Measurements from ENCODE around the gene LYPD6B. TPM values are rescaled to one million over a fixed set of nuclear protein-coding genes. Genes with fewer than 3 reads are reported as not detected.

LYPD6B gene
- total RNA-seq, 1 donor from 2014 or later, result 12.3 TPM

- DNase-seq, result no peak
Measured at GRCh38 chr2:149076863-149077412, 38.4 kb downstream of the LYPD6B start.

DNA sequence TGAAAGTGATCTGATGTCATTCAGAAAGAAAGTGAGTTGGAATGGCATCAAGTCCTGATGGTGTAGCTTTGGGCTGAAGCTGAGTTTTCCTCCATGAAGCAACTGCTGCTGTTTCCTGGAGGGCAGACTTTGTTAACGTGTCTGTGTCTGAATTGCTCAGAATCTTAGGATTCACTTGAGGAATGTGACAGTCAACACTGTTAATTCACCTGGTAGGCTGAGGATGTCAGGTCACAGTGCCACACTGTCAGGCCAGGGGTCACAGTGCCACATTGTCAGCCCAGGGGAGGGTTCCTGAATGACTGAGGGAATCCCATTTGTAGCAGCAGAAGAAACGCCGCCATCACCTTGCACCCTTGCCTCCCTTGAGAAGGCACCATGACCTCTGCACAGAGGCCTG lies 39.4 kb downstream of the LYPD6B start:
- DNase-seq, result no peak

GRCh38 chr2:149080099-149080498 lies 41.6 kb downstream of the LYPD6B start:
- DNase-seq, result no peak

- DNase-seq, result no peak
Measured at GRCh38 chr2:149080971-149081370, 42.5 kb downstream of the LYPD6B start.

- DNase-seq, result no peak
Measured at GRCh38 chr2:149082079-149082478, 43.6 kb downstream of the LYPD6B start.

DNA sequence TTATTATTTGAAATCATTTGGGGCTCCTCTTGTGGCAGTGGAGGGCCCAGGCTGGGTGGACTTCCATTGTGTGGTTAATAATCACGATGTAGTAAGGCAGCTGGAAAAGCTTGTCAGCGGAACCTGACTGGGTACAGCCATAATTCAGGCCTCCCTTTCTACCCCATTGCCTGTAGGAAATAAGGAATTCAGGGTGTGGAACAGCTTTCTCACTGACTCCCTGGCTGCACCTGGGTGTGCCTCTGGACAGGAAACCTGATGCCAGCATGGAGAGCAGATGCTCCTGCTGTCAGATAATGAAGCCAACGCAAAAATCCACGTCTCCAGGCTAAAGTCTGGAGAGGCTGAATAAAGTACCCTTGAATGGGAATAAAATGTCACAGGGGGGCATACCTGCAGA lies 44.2 kb downstream of the LYPD6B start:
- DNase-seq, result no peak

DNA sequence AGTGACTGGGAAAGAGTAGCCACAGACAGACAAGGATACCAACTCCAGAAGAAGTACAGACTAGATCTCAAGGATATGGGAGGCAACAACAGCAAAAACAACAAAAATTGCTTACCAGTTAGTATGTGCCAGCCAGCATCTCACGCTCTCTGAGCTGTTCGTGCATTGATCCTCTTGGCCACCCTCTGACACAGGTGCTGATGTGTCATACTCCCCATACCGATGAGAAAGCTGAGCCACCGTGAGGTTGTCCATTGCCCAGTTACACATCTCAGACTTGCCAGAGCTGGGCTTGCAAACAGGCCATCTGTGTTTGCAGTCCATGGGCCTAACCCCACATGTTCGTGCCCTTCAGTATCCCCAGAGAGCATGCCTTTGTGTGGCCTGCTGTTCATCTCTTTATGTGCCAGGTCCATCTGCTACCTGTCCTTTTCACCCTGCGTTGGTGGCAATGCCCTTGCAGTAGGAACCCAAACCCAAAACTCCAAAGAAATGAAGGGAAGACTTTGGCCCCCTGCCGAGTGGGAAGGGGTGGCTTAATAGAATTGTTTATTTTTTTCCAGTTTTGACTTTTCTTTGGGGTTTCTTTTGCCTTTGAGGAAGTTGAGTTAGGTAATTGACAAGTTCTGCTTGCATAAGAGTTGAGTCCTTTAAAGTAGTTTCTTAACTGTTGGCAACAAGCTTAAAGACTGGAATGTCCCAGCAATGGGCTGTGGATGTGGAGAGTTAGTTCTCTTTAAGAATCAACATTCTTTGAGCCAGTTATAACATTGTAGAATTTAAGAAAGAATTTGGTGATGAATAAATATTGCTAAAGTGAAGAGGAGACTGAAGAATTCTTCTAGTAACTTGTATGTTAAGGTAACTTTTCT lies 46.7 kb downstream of the LYPD6B start:
- DNase-seq, result no peak

DNA sequence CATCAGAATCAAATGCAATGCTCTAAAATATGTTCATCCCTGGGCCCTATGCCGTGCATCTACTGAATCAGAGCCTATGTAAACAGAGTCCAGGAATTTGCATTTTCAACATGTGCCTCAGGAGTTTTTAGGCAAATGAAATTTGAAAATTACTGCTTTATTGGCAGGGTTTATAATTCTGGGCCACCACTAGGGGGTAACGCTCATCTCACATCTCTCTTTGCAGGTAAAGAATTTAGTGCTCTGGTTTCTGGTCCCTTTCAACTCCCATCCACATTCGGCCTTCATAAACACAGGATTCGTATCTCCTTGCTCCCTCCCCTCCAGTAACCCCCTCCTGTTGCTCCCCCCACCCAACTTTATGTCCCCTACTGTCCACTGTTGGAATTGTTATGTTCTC lies 49.3 kb downstream of the LYPD6B start:
- no peak for DNase-seq

GRCh38 chr2:149089068-149089467 lies 50.6 kb downstream of the LYPD6B start:
- no peak for DNase-seq

GRCh38 chr2:149090706-149091105 lies 52.2 kb downstream of the LYPD6B start:
- DNase-seq, result no peak

DNA sequence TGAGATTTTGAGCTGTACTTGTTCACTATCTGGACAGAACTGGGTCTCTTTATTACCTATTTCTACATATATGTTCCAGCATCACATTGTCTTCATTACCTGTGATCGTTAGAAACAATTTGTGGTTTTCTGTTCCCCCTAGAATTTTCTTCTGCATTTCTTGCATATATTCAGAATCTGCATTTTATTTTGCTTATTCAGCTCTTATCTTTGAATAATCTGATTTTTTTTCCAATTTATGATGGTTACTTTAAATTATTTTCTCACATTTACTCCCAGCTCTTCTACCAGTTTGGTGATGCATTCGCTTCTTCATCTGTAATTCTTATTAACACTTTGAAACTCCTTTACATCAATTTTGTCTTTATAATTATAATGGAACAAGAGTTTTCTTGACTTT lies 55.1 kb downstream of the LYPD6B start:
- DNase-seq, result no peak

GRCh38 chr2:149094217-149095015 lies 55.9 kb downstream of the LYPD6B start:
- DNase-seq, result no peak

- peak; percentile 78 for DNase-seq
Measured at GRCh38 chr2:149098701-149099100, 60.2 kb downstream of the LYPD6B start.

GRCh38 chr2:149099298-149099697 lies 60.8 kb downstream of the LYPD6B start:
- no peak for DNase-seq

DNA sequence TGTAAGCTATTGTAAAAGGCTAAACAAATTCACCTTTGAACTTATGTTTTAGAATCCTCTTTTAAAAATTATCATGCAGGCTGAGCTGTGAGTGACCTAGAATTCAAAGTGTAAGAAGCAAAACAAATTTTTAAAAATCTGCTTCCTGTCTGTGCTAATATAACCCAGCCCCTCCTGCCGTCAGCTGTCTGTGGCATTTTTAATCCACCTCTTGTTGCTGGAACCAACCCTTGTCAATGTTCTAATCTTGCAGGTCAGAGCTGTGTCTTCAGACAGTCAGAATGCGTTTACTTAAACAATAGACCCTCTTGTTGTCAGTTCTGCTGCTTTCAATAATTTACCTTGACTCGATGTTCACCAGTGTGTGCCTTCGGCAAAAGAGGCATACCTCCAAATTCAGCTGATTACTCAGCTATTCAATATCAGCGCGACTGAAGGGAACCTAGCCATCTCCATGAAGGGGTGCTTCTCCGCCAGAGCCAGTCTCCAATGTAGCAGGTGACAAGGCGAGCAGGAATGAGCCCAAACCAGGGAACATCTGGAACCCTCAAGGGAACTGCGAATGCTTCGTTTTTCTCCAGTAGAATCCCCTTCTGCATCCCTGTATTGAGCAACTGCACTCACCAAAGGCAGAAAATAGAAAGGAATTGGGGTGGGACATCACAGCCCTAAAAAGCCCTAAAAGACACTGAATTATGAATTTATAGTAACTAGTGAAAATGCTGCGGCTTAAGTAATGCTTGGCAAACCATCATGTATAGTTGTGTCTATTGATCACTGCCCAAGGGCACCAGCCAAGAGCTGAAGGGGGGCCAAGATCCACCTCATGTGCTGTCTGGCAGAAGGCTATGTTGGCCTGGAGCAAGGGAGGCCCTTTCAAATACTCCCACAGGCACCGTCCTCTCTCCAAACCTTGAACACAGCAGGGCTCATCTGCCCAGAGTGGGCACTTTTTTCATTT lies 62.5 kb downstream of the LYPD6B start:
- peak; percentile 7 for DNase-seq

GRCh38 chr2:149101818-149102217 lies 63.3 kb downstream of the LYPD6B start:
- DNase-seq, result no peak

DNA sequence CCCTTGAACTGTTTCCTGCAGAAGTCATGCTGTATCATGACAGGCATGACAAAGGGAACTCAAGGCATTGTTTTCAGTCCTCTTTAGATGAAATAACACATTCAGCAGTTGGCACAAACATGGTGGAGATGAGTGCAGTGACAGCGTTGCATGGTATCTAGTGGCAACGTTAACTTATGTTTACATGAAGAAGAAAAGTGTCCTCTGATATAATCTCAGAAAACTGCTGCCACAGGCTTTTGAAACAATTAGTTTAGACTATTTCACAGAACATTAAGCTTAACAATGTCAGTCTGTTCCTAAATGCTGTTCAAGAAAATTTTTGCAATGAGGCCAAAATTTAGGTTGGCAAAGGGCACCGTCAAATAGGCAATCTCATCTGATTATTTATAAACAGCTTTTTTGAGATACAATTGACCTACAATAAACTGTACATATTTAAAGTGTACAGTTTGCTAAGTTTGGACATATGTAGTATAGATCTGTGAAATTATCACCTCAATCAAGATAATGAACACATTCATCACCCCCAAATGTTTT lies 64.7 kb downstream of the LYPD6B start:
- no peak for DNase-seq

DNA sequence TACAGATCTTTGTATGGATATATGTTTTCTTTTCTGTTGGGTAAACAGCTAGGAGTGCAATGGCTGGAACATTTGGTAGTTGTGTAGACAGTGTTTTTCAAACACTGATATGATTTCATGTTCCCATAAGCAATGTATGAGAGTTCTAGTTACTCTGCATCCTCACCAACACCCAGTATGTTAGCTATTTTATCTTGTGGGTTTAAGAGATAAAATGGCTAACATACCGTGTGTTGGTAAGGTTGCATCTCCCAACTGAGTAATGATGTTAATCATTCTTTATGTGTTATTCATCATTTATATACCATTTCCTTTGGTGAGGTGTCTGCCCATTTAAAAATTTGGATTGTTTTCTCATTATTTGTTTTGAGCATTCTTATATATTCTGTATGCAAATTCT lies 65.7 kb downstream of the LYPD6B start:
- no peak for DNase-seq

DNA sequence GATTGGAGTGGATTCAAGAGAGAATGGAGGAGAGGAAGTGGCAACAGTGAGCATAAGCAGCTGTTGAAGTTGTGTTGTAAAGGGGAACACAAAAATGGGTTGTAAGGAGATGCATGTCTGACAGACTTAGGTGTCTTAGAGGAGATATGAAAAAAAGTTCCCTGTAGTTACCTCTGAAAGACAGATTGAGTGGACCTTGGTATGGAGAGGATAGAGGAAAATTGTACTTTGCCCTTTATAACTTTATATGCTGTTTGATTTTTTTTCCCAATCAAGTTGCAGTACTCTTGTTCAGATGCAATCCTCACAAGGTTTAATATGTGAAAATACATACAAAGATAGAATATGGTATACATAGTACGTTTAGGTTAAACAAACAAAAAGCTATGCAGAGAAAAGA lies 73.6 kb downstream of the LYPD6B start:
- no peak for DNase-seq

DNA sequence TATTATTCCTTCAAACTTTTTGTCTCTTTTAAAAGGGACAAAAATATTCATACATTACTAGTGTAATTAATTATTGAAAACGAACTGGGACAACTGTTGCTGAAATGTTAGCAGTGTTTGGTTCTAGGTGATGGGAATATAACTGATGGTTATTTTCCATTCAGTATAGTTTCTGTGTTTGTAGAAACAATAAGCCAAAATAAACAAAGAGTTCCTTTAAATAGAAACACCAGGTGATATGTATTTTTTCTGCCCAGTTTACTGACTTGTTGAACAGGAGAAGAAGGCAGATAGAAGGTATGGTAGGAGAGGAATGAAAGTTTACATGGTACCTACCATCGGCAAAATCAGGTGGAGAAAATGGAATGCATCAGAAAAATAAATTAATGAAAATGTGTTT lies 74.2 kb downstream of the LYPD6B start:
- no peak for DNase-seq

- DNase-seq, result no peak
Measured at GRCh38 chr2:149115781-149116180, 77.3 kb downstream of the LYPD6B start.

DNA sequence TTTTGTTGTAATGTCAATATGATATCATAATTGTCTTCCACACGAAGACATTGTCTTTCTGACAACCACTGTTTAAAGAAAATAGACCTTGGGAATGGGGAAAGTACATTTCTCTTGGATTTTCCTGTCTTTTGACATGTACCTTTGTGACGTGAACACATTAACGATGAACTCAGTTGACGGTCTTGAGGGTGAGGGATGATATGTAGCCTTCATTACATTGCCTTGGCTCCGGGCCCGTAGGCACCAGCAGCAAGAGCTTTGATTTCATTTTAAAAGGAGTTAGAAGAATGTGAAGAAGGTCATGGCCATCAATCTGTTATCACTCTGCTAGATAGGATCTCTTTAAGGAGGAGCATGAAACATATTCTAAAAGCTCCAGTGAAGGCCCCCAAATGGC lies 80.9 kb downstream of the LYPD6B start:
- DNase-seq, result no peak
